Measurements from ENCODE around the gene GPR83.
"Not testable (repeated sequence)": the region's sequence is repeated elsewhere in the genome, so short reads cannot be mapped to it uniquely, and the experiment has no call there.

The GPR83 gene

DNA sequence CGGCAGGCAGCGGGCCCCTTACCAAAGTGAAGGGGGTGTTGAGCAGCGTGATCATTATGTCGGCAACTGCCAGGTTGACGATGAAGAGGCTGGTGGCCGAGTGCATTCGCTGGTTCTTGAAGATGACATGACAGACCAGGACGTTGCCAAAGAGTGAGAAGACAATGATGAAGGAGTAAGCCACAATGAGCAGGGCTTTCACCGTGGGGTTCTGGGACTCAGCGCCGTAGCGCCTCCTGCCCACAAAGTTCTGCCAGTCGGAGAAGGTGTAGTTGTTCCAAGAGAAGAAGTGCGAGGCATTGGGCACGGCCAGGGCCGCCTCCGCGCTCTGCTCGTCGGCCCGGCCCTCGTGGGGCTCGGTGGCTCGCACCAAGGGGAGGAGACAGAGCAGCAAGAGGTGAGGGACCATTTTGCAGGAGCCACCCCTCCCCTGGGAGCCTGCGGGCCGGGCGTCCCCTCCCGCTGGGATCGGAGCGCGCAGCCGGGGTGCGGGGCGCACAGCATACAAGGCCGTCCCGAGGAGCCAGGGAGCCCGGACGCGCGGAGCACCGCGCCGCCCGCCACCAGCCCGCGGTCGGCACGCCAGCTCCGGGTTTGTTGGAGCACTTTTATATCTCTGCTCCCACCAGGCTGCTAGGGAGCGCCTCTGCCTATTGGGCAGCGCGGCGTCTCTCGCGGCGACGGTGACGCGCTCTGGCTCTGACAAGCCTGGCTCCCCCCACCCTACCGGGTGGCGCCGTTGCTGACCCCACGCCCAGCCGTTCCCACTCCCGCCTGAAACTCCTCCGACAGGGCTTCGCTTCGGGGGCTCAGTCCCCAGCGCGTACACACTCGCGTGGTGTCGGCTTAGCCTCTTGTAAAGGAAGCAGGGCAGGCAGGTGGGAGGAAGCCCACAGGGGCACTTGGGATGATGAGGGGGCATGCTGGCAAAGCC lies at the start of gene GPR83:
Gene GPR83 (minus strand): TSS at position 581 of the 934 bp plus-strand sequence. CDS start 172 bp downstream, at position 409.
- DNase-seq, result no peak

GRCh38 chr11:94450048-94450447 lies 48.8 kb upstream of the GPR83 start:
- no peak for DNase-seq

DNA sequence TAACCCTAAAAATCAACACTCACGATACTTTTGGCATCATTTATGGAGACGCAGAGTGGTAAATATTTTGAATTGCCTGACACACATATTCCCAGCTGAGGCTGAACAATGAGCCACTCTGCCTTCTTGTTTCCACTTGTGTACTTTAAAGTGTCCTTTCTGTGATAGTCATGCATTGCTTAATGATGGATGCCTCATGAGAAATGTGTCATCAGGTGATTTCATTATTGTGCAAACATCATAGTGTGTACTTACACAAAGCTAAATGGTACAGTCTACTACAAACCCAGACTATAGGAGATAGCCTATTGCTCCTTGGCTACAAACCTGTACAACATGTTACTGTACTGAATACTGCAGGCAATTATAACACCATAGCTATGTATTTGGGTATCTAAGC lies 48.2 kb upstream of the GPR83 start:
- DNase-seq, result no peak

- DNase-seq, result no peak
Observed at GRCh38 chr11:94449029-94449428, 47.8 kb upstream of the GPR83 start.

DNA sequence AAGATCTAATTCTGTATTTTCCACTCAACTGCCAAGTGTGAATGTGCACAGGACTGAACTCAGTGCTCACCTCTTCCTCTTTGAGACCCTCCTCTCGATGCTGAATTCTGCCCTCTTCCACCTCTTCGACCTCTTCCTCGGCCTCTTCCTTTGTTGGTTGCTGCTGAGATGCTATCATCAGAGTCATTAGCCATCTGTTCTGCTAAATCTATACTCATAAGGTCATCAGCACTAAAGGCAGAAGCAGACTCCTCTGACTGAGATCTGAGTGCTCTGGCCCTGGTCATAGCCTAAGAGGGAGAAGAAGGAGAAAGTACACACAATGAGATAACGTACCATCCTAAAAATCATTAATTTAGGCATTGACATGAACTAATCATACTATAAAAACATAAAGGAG lies 45.9 kb upstream of the GPR83 start:
- no peak for DNase-seq

- DNase-seq, result no peak
Observed at GRCh38 chr11:94445641-94446040, 44.4 kb upstream of the GPR83 start.

DNA sequence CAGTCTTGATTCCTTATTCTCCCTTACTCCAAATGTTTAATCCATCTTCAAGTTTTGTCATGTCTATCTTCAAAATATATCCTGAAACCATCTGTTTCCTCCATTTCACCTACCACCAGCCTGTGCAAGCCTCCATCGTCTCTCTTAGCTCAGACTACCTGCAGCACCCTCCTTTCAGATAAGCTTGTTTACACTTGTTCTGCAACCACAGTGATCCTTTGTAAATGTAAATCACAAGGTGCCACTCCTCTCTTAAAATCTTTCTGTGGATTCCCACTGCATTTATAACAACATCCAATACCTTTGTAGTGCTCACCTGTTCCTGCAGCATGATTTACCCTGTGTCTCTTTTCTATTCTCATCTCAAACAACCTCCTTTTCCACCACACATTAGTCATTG lies 31.8 kb upstream of the GPR83 start:
- DNase-seq, result no peak

DNA sequence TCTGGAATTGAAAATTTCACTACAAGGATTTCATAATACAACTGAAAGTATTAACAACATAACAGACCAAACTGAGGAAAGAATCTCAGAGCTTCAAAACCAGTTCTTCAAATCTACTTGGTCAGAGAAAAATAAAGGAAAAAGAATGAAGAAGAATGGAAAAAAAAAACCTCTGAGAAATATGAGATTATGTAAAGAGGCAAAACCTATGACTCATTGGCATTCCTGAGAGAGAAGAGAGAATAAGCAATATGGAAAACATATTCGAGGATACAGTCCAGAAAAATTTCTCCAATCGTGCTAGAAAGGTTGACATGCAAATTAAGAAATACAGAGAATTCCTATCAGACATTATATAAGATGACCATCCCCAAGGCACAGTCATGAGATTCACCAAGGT lies 23.4 kb upstream of the GPR83 start:
- no peak for DNase-seq

- DNase-seq, result no peak
Observed at GRCh38 chr11:94424011-94424410, 22.8 kb upstream of the GPR83 start.

DNA sequence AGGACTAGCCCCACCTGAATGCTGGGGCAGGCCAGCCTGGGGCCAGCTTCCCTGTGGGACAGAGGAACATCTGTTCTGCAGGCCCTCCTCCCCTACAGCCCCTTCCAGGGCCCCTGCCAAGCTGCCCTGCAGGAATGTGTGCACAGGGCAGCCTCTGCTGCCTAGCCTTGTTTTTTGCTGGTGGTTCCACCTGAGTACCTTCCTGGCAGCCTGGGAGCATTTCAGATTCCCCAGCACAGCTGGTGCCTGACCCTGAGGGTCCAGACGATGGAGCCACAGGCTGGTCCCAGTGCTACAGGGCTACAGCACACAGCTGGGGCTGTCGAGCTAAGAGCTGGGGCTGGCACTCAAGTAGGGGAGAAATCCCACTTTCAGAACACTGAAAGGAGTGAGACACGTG lies 22.3 kb upstream of the GPR83 start:
- no peak for DNase-seq

DNA sequence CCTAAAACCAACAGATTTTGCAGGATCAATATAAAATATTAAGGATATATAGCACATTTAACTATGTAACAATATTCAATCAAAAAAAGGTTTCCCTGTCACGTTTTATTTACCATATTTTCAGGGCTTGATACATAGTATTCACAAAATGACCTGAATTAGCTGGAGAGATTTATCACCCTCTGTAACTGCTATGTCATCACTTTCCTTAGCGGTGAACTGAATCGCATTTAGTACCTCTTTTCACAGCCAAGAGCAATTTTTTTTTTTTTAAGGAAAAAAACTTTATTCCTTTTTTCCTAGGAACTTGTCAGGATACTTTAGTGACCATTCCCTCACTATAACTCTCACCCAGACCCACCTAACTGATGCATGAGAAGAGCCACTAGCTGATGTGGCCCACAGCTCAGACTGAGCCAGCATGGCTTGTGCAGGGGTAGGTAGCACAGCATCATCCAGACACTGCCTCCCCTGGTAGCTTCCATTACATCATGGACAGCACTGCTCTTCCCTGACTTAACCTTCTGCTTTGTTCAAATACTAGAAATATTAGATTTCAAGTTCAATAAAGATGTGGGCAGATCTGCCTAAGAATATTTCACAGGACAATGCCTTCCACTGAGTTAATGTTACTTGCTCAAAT lies 17.0 kb upstream of the GPR83 start:
- DNase-seq, result no peak

- no peak for DNase-seq
Observed at GRCh38 chr11:94417386-94417987, 16.3 kb upstream of the GPR83 start.

DNA sequence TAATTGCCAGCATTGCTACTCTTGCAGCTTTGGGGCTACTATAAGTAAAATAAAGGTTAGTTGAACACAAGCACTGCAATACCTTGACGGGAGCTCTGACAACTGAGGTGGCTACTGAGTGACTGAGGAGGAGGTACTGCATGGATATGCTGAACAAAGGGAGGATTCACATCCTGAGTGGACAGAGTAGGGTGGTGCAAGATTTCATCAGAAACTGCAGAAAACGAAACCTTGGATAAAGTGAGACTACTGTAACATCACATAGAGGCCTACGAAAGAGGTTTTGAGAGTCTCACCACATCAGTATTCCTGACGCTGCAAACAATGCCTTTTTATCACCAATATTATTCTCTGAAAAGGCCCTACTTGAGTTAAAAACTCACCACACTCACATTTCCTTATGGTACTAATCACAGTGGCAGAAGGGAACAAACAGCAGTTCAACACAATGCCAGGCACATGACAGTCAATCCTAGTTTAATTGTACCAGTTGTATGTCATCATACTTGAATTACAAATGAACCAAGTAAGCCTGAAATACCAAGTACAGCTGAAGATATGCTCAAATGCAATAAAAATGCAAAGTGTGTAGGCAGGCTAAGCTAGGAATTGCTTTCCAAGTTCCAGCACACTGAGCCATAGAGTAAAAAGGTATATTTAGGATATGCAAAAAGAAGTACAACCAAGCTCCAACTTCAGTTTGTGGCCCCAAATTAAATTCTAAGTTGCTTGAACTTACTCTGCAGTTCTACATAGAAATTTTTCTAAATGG lies 4.0 kb upstream of the GPR83 start:
- DNase-seq, result no peak

DNA sequence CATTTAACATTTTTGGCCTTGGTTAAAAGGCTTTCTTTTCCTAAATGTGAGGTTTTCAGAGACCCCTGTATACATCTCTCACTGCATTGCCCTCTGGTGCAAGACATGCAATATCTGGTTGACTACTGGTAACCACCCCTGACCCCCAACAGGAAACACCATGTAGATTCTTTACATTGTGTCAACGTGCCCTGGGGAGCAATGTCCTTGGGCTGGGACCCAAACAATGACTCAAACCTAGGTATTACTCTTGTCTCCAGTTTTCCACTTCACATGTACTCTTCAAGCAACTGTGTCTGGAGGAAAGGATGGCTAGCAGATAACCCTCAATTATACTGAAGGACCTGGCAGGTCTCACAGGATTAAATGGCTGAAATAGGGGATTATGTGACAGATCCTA lies 1.1 kb upstream of the GPR83 start:
- no peak for DNase-seq

GRCh38 chr11:94401773-94402265 lies 600 bp upstream of the GPR83 start:
- no peak for DNase-seq

DNA sequence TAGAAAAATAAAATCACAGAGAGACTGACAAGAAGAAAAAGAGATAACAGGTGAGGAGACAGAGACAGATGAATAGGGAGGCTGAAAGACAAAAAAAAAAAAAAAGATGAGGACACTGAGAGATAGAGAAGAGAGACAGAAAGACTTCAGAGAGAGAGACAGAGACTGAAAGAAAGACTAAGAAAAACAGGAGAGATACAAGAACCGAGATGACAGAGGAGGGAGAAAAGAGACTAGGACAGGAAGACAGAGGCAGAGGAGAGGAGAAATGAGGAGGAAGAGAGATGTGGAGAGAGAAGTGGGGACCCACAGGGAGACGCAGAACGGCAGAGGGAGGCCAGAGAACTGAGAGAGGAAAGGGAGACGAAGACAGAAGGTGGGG lies 771 bp downstream of the GPR83 start:
- no peak for DNase-seq

- DNase-seq, result no peak
Observed at GRCh38 chr11:94400050-94400449, 1.2 kb downstream of the GPR83 start.

DNA sequence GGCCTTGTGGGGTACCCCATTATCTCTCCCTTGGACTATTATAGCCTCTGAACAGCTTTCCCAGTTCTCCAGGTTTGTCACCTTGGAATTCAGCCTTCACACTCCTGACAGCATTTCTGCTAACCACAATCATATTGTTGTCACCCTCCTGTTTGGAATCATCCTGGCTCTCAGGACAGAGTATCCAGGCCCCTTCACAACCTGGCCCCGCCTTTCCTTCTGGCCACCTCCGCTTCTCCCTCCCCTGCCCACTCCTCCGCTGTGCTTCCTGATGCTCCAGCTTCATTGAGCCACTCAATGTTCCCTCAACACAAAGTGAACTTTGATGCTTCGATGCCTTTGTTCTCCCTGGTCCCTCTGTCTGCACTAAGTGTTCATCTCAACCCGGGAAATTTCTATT lies 3.1 kb downstream of the GPR83 start:
- DNase-seq, result no peak

DNA sequence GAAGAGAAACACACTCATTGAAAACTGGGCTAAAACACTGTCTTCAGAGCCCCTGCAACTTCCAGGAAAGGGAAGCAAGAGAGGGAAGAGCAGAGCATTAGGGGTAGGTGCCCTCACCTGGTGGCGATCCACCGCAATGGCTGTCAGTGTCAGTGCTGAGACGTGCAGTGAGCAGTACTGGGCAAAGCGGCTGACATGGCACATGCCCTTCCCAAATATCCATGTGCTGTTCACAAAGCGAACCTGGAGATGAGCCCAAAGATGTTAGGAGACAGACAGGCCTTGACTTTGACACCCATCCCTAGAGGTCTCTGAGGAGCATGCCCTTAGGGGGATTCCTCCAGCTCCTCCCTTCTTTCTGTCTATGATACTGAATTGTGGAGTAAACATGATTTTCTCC lies 4.9 kb downstream of the GPR83 start:
- no peak for DNase-seq

DNA sequence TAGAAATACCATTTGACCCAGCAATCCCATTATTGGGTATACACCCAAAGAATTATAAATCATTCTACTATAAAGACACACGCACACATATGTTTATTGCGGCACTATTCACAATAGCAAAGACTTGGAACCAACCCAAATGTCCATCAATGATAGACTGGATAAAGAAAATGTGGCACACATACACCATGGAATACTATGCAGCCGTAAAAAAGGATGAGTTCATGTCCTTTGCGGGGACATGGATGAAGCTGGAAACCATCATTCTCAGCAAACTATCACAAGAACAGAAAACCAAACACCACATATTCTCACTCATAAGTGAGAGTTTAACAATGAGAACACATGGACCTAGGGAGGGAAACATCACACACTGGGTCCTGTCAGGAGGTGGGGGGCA lies 9.3 kb downstream of the GPR83 start:
- DNase-seq, result not testable (repeated sequence)

GRCh38 chr11:94379613-94380012 lies 21.6 kb downstream of the GPR83 start:
- no peak for DNase-seq

DNA sequence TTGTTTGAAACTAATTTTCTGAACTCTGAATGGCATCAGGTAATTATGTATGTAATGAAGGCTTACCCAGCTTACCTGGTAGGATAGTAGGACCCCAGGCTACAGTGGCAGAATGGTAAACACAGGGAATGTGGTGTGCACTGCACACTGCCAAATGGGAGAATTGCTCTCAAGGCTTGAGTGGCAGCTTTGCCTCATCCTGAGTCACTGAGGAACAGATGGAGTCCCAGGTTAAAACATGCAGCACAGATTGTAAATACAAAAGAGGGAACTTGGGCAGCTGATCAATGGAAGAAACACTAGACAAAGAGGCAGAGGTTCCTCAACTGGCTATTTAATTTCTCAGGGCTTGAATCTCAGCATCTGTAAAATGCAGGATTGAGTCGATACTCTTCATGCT lies 24.4 kb downstream of the GPR83 start:
- DNase-seq, result no peak

DNA sequence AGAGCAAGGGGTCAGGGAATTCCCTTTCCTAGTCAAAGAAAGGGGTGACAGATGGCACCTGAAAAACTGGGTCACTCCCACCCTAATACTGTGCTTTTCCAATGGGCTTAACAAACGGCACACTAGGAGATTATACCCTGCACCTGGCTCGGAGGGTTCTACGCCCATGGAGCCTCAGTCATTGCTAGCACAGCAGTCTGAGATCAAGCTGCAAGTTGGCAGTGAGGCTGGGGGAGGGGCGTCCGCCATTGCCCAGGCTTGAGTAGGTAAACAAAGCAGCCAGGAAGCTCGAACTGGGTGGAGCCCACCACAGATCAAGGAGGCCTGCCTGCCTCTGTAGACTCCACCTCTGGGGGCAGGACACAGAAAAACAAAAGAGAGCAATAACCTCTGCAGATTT lies 30.6 kb downstream of the GPR83 start:
- not testable (repeated sequence) for DNase-seq
